PFSK-1 (cell line): ENCODE data around the gene SERPINB2.

Experiments used
- TAF1 ChIP-seq: IDR thresholded peaks from 2 replicates; pipeline ENCODE4 v1.6.1; 2012; ENCODE audit warnings: low read length, control low read depth, borderline replicate concordance; ENCODE audit not compliant: insufficient read depth
- TF ChIP-seq, protein P1 (sequence below), 2 experiments: IDR thresholded peaks; 2 replicates each; pipeline versions ENCODE4 v1.6.1 to v1.8.0; 2011 to 2012; ENCODE audit warnings: low read depth in 2 of 2, low read length in 2 of 2, control low read depth in 1 of 2, inconsistent platforms in 1 of 2, mild to moderate bottlenecking in 1 of 2, moderate library complexity in 1 of 2; ENCODE audit not compliant: insufficient read depth in 1 of 2

DNA sequence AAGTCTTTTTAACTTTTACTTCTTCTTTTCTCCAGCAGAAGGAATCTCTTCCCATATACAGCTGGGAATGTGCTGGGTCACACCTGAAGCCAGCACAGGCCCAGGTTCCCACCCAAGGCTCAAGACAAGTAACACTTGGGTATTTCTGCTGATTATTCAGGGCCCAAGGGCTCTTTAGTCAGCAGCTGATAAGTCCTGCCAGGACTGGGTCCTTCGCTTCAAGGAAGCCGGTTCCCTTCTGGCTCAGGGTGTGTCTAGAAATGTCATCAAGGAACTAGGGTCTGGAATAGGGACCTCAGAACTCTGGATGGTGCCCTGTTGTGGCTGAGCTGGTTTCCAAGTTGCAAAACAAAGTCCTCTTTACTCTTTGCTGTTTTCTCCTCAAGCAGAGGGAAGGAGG is 27.0 kb upstream of the SERPINB2 start:
- TF ChIP-seq, protein P1, sequence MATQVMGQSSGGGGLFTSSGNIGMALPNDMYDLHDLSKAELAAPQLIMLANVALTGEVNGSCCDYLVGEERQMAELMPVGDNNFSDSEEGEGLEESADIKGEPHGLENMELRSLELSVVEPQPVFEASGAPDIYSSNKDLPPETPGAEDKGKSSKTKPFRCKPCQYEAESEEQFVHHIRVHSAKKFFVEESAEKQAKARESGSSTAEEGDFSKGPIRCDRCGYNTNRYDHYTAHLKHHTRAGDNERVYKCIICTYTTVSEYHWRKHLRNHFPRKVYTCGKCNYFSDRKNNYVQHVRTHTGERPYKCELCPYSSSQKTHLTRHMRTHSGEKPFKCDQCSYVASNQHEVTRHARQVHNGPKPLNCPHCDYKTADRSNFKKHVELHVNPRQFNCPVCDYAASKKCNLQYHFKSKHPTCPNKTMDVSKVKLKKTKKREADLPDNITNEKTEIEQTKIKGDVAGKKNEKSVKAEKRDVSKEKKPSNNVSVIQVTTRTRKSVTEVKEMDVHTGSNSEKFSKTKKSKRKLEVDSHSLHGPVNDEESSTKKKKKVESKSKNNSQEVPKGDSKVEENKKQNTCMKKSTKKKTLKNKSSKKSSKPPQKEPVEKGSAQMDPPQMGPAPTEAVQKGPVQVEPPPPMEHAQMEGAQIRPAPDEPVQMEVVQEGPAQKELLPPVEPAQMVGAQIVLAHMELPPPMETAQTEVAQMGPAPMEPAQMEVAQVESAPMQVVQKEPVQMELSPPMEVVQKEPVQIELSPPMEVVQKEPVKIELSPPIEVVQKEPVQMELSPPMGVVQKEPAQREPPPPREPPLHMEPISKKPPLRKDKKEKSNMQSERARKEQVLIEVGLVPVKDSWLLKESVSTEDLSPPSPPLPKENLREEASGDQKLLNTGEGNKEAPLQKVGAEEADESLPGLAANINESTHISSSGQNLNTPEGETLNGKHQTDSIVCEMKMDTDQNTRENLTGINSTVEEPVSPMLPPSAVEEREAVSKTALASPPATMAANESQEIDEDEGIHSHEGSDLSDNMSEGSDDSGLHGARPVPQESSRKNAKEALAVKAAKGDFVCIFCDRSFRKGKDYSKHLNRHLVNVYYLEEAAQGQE (IDR thresholded peaks at IDR 0.05; ENCODE audit: insufficient read depth in 1 of 2, low read depth in 2 of 2, low read length in 2 of 2): no peak
- no peak for TF ChIP-seq TAF1
